HG03565 (cell line): ENCODE results near the gene LRRC8E.
"Not testable (repeated sequence)": the region's sequence is repeated elsewhere in the genome, so short reads cannot be mapped to it uniquely, and the experiment has no call there.

Experiments used
- ATAC-seq: cut with Tn5 transposase; IDR thresholded peaks from one replicate; pipeline ENCODE4 v1.9.1; 2021; ENCODE audit warnings: mild to moderate bottlenecking, moderate library complexity; ENCODE audit not compliant: unreplicated experiment

The LRRC8E gene

DNA sequence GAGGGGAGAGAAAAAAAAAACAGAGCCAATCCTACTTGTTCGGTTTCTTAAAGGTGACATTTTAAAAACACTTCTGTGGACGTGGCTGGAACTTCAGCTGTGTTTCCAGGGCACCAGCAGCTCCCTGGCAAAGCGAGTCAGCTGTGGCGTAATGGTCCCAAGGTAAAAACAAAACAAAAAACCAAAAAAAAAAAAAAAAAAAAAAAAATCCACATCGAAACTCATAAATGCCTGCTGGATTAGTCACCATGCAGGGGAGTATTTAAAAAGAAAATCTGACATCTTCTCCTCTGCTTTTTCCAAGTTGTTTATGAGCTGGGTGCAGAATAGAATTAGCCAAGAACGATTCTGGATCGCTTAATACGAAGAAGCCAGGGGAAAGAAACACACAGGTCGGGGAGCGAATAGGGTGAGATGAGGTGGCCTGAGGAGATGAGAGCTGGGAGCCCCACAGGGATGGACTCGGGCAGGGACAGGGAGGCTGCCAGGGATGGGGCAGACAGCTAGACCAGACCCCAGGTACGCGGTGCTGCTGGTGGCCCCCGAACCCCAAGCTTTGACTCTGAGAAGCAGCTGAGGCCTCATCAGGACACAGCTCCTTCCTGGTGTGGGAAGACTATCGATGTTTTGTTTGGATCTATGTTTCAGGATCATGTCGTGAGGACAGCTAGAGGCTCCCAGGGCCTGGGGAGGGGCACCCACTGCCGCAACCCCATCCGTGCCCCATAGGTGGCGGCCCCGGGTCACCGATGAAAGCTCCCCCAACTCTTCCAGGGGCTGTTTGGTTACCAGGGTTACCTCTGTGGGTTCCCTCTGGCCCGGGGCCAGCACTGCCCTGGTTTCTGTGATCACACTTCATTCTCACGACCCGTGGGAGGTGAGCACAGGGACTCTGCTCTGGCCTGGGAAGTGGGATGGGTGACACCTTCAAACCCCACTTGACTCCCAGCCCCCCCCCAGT lies 40.7 kb downstream of the LRRC8E start:
- ATAC-seq, result no peak

DNA sequence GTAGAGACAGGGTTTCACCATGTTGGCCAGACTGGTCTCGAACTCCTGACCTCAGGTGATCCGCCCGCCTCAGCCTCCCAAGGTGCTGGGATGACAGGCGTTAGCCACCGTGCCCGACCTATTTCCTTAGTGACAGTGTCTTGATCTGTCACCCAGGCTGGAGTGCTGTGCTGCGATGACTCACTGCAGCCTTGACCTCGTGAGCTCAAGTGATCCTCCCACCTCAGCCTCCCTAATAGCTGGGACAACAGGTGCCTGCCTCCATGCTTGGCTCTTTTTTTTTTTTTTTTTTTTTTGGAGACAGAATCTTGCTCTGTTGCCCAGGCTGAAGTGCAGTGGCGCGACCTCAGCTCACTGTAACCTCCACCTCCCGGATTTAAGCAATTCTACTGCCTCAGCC lies 41.7 kb downstream of the LRRC8E start:
- ATAC-seq, result not testable (repeated sequence)

DNA sequence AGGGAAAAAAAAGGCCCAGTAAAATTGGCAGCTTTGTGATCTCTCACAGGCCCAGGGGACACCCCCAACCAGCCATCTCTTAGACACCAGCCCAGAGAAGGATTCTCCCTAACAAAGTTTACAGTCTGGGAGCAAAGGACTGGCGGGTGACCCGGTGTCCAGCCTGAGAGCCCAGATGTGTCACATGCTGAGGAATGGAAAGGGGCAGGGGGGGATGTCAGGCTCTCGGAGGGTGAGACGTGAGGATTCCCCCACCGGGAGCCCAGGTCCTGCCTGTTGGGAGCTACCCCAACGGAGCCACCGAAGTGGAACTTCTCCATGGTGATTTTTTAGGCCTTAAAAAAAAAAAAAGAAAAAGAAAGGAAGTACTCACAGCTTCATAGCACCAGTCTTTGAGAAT lies 42.5 kb downstream of the LRRC8E start:
- no peak for ATAC-seq

DNA sequence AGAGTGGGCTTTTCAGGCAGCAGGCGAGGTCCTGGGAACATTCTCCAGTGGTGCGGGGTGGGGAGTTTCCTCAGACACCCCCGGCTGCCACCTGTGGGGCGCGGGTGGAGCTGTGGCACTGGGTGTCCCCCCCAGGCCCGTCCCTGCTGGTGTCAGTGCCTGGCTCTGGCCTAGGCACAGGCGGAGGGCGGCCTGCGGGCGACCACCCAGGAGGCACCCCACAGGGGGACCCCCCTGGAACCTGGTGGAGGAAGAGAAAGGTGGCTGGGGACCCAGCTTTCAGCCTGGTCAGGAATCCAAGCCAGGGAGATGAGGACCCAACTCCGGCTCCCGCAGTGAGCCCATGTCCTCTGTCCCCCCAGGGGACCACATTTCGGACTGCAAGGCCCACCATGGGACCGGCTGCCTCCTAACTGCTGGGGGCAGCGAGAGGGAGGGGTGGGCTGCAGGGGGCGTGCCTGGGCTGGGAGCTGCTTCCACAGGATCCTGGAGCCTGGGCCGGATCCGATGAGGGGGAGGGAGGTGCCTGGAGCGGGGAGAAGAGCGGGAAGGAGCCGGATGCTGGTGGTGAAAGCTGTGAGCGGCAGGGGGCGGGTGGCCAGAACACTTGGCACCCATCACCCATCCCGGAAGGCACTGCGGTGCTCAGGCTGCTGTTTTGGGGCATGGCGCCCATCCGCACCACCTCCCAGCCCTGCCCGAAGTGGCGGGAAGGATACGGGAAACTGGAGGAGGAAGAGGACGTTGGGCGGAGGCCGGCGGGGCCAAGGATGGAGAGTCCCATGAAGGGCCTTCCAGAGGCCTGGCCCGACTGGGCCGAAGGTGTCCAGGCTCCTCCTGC lies 43.1 kb downstream of the LRRC8E start:
- no peak for ATAC-seq

DNA sequence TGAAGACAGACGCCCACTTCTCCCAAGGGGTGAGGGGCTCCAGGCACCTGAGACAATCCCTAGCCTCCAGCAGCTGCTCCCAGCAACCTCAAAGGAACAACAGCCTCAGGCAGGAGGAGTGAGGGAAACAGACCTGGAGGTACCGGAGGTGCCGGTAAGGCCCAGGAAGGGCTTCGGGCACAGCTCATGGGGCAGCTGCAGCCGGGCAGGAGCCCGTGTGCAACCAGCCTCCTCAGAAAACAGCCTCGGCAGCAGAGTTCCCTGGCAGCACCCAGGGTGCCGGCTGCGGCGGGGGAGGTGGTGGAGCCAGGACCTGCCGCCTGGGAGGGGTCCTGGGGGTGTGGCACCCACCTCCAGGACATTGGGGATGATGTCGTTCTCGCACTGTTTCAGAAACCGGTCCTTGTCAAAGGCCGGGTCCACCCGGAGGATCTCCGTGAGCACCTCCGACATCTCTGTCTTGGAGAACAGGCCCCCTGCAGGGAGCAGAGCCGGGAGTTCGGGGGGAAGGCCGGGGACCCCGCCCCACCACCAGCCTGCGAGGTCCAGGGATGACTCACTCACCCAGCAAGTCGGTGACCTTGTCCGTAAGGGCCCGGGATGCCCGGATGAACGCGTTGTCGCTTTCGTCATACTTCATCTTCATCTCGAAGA lies 44.1 kb downstream of the LRRC8E start:
- ATAC-seq, result no peak

DNA sequence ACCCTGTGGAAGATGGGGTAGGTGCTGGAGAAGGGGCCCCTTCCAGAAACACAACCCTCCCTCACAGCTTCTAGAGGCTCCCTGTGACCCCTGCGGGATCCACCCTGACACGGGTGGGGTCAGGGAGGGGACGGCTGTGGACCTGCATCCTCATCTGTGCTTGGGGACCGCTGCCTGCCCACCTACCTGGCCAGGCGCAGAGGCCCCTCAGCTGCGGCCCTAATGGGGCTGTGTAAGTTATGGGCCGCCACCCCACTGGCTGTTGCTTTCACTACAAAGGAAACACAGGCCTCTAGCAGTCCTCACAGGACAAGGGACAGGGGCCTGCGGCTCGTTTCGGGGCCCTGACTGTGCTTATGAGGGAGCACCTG lies 44.6 kb downstream of the LRRC8E start:
- no peak for ATAC-seq

DNA sequence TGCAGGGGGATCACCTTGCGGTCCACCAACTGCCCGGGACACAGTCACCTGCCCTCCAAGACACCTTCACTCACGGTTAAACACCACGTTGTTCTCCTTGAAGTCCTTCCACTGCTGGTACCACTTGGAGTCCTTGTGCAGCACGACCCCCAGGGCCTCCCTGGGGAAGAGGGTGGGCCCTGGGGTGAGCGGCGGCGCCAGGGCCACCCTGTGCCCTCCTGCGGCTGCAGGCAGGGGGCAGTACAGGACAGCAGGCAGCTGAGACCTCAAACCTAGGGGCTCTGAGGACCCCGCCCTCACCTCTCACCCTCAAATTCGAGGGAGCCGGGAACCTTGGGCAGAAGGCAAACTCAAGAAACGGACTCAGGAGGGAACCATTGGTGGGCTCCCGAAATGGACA lies 45.1 kb downstream of the LRRC8E start:
- ATAC-seq, result no peak

DNA sequence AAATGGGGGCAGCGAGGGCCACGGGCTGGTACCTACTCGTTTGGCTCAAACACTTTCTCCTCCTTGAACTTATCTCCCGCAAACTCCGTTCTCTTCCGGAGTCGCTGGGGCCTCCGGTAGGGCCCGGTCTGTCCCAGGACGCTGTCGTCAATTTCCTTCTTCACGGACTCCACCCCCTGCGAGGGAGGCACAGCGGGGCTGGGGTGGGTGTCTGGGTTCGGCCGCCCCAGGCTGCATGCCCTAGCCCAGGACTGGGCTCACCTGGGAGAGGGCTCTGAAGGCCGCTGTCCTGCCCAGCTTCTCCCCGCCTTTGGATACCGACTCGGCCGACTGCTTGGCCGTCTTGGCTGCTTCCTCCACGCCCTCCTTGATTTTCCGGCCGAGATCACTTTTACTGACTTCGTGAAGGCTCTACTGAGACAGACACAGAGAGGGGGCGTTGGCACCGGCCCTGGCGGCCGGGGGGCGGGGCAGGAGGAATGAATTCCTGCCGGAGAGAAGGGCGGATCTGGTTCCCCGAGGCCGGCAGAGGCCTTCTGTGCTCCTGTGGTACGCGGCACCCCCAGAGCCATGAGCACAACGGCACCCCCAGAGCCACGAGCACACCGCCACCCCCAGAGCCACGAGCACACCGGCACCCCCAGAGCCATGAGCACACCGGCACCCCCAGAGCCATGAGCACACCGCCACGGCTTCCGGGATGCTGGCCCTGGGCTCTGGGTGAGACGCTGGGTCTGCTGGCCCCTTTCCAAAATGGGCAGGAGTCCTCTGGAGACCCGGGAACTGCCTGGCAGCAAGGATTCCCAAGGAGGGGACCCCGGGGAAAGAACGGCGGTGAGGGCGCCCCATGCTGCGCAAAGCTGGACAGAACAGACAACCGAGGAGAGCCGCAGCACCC lies 45.8 kb downstream of the LRRC8E start:
- ATAC-seq, result no peak

DNA sequence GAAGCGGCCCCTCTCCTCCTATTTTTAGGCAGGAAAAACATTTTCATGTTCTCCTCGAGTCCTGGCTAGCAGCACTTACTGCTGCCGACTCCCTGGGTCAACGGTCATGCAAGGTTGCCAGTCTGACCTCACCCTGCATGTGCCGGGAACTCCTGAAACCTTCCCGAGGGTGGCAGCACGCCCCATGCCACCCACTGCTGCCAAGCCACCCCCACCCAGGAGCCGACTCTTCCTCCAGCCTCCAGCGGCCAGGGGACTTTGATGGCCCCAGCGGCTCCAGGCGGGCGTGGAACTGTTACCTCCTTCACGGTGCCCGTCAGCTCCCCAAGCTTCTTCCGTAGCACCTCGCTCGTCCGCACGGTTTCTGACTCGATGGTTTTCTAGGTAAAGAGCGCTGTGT lies 46.5 kb downstream of the LRRC8E start:
- ATAC-seq, result no peak

DNA sequence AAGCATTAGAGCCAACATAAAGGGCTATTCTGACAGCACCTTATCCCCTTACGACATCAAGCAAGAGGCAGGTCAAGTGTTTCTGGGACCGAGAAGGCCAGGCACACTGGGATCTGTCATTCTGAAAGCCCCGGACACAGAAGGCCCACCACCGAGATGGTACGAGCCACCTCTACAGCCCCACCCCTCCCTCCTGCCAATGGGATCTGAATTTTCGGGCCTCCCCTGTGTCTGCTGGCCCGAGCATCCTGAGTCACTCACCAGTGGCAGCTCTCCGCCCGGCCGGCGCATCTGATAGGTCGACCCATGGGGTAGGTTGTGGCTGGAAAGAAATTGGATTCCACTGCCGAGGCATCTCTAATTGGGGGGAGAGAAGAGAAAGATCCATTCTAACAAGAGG lies 52.5 kb downstream of the LRRC8E start:
- no peak for ATAC-seq

DNA sequence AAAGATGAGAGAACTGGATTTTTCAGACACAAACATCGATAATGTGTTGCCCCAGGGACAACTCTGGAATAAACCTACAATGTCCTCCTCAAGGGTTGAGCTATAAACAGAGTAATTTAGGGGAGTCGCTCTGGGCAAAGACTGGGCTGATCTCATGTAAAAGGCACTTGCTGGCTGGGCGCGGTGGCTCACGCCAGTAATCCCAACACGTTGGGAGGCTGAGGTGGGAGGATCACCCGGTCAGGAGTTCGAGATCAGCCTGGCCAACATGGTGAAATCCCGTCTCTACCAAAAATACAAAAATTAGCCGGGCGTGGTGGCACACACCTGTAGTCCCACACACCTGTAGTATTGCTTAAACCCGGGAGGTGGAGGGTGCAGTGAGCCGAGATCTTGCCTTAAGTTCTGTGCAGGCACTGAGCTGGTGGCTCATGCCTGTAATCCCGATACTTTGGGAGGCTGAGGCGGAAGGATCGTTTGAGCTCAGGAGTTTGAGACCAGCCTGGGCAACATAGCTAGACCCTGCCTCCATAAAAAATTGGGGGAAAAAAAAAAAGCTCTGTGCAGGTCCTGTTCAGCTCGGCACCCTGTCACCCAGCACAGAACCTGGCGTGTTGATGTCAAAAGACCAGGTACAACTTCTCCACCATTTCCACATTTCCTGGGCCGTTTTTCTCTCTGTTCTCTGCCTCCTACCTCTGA lies 53.7 kb downstream of the LRRC8E start:
- no peak for ATAC-seq

DNA sequence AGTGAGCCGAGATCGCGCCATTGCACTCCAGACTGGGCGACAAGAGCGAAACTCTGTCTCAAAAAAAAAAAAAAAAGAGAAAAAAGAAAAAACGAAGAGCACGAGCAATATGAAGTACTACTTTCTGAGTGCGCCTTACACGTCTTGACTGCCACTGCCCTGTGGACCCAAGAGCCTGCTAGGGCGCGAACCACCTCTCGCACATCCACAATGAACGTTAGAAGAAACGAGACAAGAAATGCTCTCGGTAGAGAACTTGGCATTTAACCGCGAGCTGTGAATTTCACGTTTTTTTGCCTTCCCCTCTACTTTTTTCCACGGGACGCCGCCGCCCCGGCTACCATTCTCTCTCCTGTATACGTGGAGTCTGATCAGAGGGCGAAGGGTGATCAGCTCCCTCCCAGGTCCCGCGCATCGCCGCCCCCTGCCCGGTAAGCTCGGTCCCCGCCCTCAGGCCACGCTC lies 54.7 kb downstream of the LRRC8E start:
- no peak for ATAC-seq

DNA sequence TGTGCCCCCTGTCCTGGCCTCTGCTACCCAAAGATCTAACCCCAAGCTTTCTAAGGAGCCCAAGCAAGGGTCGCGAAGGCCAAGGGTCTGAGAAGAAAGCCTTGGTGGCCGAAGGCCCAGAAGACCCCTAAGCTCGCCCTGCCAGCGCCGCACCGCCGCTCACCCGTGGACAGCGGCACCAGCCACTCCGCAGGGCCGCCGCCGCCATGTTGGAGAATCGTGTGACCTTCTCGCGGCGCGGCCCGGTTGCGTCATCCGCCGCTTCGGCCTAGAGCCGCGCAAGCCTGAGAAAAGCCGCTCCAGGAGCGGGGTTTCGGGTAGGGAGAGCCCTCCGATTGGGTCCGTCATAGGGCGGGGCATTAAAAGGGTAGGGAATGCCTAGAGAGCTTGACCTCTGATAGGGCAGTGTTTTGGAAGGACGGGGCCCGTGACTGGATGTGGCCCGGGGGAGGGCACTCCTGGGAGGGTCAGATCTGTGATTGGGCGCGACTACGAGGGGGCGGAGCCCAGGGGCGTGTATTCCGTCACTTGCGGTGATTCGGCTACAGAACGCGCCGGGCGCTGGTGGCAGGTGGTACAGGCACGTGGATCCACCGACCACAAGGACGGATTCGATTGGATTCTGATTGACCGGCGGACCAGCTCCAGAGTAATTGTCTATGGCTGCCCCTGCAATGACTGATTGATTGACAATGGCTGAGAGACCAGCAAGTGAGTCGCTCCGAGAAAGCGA lies 55.3 kb downstream of the LRRC8E start, which contains the start of gene TIMM44:
TSS of gene TIMM44 (minus strand) at position 223 of the 733 bp plus-strand sequence. CDS start at position 208, 15 bp downstream.
- ATAC-seq, result peak; percentile 80

DNA sequence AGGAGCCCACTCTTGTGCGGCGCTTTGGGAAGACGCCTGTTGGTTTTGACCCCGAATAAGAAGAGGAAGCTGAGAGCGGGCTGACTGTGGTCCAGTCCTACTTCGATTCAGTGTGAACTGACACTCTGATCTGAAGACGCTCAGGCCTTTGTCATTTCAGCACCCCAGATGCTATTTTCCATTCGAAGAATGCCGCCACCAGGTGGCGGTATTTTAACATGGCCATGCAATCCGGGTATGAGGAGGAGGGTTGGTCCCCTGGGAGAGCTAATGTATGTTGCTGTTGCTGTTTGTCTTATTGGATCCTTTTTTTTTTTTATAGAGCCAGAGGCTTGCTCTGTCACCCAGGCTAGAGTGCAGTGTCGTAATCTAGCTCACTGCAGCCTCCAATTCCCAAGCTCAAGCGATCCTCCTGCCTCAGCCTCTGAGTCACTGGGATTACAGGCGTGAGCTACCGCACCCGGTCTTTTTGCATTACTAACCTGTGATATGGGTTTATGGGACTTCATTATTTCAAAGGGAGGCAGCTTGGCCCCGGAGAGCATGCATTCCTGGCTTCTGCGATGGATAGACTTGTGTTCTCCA lies 56.0 kb downstream of the LRRC8E start:
- ATAC-seq, result peak; percentile 30

DNA sequence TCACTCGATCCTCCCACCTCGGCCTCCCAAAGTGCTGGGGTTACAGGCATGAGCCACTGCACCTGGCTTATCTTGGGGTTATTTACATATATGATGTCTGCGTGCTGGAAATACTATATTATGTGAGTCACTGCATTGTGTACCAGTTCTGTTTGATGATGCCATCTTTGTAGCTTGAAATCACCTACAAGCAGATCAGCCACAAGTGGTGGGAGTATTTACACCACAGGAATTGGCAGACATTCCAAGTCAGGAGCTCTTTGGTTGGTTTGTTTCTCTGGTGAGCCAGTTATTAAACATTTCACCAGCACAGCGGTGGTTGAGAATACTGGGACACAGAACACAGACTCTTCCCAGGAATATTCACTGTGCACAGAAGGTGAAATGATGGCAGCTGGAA lies 59.6 kb downstream of the LRRC8E start:
- no peak for ATAC-seq
